GM12865 (cell line): Measurements from ENCODE around the gene SMTNL1.

Source experiments
- DNase-seq: peaks from one replicate; pipeline ENCODE4 v3.0.0; 2010; ENCODE audit warnings: low read depth
- H3K4me3 ChIP-seq: 2 replicates; pipeline ENCODE4 v1.5.1; 2011; ENCODE audit warnings: mild to moderate bottlenecking, low read depth, low read length, control low read depth
- CTCF ChIP-seq: IDR thresholded peaks from 2 replicates; pipeline ENCODE4 v1.5.1; 2011; ENCODE audit warnings: low read length, control low read depth, low read depth, inconsistent platforms; ENCODE audit not compliant: insufficient read depth; ENCODE audit errors: missing control alignments

Gene SMTNL1

GRCh38 chr11:57546869-57547475 lies 9.6 kb downstream of the SMTNL1 start:
- no peak for TF ChIP-seq CTCF
- peak; percentile 63 for DNase-seq
- H3K4me3 ChIP-seq: no peak overlapping the region

GRCh38 chr11:57547854-57548377 lies 10.5 kb downstream of the SMTNL1 start:
- H3K4me3 ChIP-seq: no peak overlapping the region
- TF ChIP-seq CTCF: no peak
- peak; percentile 37 for DNase-seq

GRCh38 chr11:57549983-57550382 lies 12.6 kb downstream of the SMTNL1 start:
- TF ChIP-seq CTCF: no peak
- no peak overlapping the region for H3K4me3 ChIP-seq
- DNase-seq: no peak

GRCh38 chr11:57551941-57552340 lies 14.5 kb downstream of the SMTNL1 start:
- TF ChIP-seq CTCF: no peak
- DNase-seq: no peak
- H3K4me3 ChIP-seq: no peak overlapping the region

- no peak for TF ChIP-seq CTCF
- H3K4me3 ChIP-seq: no peak overlapping the region
- DNase-seq: no peak
Measured at GRCh38 chr11:57552479-57552878, 15.1 kb downstream of the SMTNL1 start.

- no peak for DNase-seq
- no peak for TF ChIP-seq CTCF
- H3K4me3 ChIP-seq: no peak overlapping the region
Measured at GRCh38 chr11:57555393-57555792, 18.0 kb downstream of the SMTNL1 start.

GRCh38 chr11:57556041-57556440 lies 18.6 kb downstream of the SMTNL1 start:
- H3K4me3 ChIP-seq: no peak overlapping the region
- DNase-seq: no peak
- TF ChIP-seq CTCF: no peak
